ENCODE results near the gene C5orf24.
A peak's percentile ranks its signal among the peaks of the same experiment; 100 is the strongest.
"Not testable (repeated sequence)": the region's sequence is repeated elsewhere in the genome, so short reads cannot be mapped to it uniquely, and the experiment has no call there.

The C5orf24 gene

DNA sequence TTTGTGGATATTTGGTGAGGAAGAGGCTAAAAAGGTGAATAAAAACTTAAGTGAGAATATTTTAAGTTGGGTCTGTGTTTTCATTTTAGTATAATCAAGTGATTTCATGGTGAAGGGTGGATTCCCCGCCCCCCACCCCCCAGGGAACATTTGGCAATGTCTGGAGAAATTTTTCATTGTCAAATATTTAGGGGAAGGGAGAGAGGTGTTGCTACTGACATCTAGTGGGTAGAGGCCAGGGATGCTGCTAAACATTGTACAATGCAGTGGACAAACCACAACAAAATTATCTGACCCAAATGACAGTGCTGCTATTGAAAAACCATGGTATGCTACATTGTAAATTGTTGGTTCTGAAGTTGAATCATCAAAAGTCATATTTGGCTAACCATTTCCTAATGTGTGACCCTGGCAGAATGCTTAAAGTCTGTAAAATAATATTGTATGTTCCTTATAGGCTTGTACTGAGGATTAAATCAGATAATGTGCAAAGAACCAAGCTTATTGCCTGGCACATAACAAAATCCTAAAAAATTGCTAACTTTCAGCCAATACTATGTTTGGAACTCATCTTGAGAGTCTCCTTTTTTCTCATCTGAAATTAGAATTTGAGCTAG, 5.6 kb downstream of the C5orf24 start (continued):
- TF ChIP-seq ZNF561 (tag by site-specific recombination; IDR thresholded peaks at IDR 0.05; ENCODE audit: borderline replicate concordance): no peak
- TF ChIP-seq ZNF248 (tag by site-specific recombination; IDR thresholded peaks at IDR 0.05): no peak
- TF ChIP-seq ZNF660 (tag by site-specific recombination; IDR thresholded peaks at IDR 0.05): 0 out of 2 replicates have a peak, but pooled peaks have one; percentile 25
- TF ChIP-seq, protein P1, sequence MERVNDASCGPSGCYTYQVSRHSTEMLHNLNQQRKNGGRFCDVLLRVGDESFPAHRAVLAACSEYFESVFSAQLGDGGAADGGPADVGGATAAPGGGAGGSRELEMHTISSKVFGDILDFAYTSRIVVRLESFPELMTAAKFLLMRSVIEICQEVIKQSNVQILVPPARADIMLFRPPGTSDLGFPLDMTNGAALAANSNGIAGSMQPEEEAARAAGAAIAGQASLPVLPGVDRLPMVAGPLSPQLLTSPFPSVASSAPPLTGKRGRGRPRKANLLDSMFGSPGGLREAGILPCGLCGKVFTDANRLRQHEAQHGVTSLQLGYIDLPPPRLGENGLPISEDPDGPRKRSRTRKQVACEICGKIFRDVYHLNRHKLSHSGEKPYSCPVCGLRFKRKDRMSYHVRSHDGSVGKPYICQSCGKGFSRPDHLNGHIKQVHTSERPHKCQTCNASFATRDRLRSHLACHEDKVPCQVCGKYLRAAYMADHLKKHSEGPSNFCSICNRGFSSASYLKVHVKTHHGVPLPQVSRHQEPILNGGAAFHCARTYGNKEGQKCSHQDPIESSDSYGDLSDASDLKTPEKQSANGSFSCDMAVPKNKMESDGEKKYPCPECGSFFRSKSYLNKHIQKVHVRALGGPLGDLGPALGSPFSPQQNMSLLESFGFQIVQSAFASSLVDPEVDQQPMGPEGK (tag by site-specific recombination; IDR thresholded peaks at IDR 0.05): peak; percentile 60; the same call in 1 of the 2 replicates
- peak; percentile 76 for TF ChIP-seq IKZF3 (tag by site-specific recombination; IDR thresholded peaks at IDR 0.05)
- TF ChIP-seq, protein P2, sequence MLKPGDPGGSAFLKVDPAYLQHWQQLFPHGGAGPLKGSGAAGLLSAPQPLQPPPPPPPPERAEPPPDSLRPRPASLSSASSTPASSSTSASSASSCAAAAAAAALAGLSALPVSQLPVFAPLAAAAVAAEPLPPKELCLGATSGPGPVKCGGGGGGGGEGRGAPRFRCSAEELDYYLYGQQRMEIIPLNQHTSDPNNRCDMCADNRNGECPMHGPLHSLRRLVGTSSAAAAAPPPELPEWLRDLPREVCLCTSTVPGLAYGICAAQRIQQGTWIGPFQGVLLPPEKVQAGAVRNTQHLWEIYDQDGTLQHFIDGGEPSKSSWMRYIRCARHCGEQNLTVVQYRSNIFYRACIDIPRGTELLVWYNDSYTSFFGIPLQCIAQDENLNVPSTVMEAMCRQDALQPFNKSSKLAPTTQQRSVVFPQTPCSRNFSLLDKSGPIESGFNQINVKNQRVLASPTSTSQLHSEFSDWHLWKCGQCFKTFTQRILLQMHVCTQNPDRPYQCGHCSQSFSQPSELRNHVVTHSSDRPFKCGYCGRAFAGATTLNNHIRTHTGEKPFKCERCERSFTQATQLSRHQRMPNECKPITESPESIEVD (tag by site-specific recombination; IDR thresholded peaks at IDR 0.05): peak; percentile 40; the same call in 1 of the 2 replicates
- TF ChIP-seq GLIS1 (tag by site-specific recombination; IDR thresholded peaks at IDR 0.05): peak; percentile 66
- TF ChIP-seq ZNF596 (tag by site-specific recombination; IDR thresholded peaks at IDR 0.05): no peak
- TF ChIP-seq ZNF785 (tag by site-specific recombination; IDR thresholded peaks at IDR 0.05): no peak

DNA sequence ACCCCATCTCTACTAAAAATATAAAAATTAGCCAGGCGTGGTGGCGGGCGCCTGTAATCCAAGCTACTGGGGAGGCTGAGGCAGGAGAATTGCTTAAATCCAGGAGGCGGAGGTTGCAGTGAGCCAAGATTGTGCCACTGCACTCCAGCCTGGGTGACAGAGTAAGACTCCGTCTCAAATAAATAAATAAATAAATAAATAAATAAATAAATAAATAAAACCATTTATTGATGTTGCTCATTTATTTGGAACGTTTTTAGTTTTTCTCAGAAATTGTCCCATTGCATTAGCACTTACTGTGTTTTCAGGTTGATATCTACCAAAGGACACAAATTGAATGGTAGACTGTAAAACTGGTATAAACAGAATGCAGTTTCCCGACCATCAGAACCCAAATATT, 10.7 kb downstream of the C5orf24 start:
- H3K4me1 ChIP-seq (ENCODE audit: control insufficient read depth, insufficient read depth, low read length); H3K27ac ChIP-seq (ENCODE audit: extremely low read depth, low read depth, low read length); H3K9me3 ChIP-seq (ENCODE audit: control insufficient read depth, insufficient read depth, low read depth, low read length); H3K4me3 ChIP-seq (ENCODE audit: low read depth, low read length); POLR2A ChIA-PET: not testable (repeated sequence)
- CTCF ChIA-PET: interaction anchor here (0.7 kb wide), 2 partner anchors 11 to 348 kb away, joined by 3 read pairs; partner anchors contain the start of gene C5orf24
- H3K36me3 ChIP-seq (ENCODE audit: control insufficient read depth in 2 of 2, insufficient read depth in 1 of 2, low read length in 2 of 2): peaks cover 68 to 72% of the 10 kb centered on the region in 2 experiments
- TF ChIP-seq ZNF560 (tag by site-specific recombination; IDR thresholded peaks at IDR 0.05; ENCODE audit: borderline replicate concordance) (0 out of 2 replicates have a peak, but pooled peaks have one; percentile 15), ZNF426 (tag by site-specific recombination; IDR thresholded peaks at IDR 0.05) (peak; percentile 49), ZNF555 (tag by site-specific recombination; conservative IDR thresholded peaks at IDR 0.05) (peak; percentile 33; the same call in 1 of the 2 replicates), ZXDB (tag by site-specific recombination; IDR thresholded peaks at IDR 0.05) (0 out of 2 replicates have a peak, but pooled peaks have one; percentile 24), KLF1 (tag by site-specific recombination; IDR thresholded peaks at IDR 0.05) (0 out of 2 replicates have a peak, but pooled peaks have one; percentile 12), ZNF394 (tag by site-specific recombination; IDR thresholded peaks at IDR 0.05; ENCODE audit: borderline replicate concordance) (peak; percentile 75; the same call in 1 of the 2 replicates), ZNF623 (tag by site-specific recombination; IDR thresholded peaks at IDR 0.05) (peak; percentile 49), ZNF558 (tag by site-specific recombination; IDR thresholded peaks at IDR 0.05) (peak; percentile 39; the same call in 1 of the 2 replicates)
- TF ChIP-seq, protein P3, sequence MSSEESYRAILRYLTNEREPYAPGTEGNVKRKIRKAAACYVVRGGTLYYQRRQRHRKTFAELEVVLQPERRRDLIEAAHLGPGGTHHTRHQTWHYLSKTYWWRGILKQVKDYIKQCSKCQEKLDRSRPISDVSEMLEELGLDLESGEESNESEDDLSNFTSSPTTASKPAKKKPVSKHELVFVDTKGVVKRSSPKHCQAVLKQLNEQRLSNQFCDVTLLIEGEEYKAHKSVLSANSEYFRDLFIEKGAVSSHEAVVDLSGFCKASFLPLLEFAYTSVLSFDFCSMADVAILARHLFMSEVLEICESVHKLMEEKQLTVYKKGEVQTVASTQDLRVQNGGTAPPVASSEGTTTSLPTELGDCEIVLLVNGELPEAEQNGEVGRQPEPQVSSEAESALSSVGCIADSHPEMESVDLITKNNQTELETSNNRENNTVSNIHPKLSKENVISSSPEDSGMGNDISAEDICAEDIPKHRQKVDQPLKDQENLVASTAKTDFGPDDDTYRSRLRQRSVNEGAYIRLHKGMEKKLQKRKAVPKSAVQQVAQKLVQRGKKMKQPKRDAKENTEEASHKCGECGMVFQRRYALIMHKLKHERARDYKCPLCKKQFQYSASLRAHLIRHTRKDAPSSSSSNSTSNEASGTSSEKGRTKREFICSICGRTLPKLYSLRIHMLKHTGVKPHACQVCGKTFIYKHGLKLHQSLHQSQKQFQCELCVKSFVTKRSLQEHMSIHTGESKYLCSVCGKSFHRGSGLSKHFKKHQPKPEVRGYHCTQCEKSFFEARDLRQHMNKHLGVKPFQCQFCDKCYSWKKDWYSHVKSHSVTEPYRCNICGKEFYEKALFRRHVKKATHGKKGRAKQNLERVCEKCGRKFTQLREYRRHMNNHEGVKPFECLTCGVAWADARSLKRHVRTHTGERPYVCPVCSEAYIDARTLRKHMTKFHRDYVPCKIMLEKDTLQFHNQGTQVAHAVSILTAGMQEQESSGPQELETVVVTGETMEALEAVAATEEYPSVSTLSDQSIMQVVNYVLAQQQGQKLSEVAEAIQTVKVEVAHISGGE (tag by site-specific recombination; conservative IDR thresholded peaks at IDR 0.05; ENCODE audit: low read depth): peak; percentile 59; the same call in 1 of the 2 replicates
- TF ChIP-seq, protein P4, sequence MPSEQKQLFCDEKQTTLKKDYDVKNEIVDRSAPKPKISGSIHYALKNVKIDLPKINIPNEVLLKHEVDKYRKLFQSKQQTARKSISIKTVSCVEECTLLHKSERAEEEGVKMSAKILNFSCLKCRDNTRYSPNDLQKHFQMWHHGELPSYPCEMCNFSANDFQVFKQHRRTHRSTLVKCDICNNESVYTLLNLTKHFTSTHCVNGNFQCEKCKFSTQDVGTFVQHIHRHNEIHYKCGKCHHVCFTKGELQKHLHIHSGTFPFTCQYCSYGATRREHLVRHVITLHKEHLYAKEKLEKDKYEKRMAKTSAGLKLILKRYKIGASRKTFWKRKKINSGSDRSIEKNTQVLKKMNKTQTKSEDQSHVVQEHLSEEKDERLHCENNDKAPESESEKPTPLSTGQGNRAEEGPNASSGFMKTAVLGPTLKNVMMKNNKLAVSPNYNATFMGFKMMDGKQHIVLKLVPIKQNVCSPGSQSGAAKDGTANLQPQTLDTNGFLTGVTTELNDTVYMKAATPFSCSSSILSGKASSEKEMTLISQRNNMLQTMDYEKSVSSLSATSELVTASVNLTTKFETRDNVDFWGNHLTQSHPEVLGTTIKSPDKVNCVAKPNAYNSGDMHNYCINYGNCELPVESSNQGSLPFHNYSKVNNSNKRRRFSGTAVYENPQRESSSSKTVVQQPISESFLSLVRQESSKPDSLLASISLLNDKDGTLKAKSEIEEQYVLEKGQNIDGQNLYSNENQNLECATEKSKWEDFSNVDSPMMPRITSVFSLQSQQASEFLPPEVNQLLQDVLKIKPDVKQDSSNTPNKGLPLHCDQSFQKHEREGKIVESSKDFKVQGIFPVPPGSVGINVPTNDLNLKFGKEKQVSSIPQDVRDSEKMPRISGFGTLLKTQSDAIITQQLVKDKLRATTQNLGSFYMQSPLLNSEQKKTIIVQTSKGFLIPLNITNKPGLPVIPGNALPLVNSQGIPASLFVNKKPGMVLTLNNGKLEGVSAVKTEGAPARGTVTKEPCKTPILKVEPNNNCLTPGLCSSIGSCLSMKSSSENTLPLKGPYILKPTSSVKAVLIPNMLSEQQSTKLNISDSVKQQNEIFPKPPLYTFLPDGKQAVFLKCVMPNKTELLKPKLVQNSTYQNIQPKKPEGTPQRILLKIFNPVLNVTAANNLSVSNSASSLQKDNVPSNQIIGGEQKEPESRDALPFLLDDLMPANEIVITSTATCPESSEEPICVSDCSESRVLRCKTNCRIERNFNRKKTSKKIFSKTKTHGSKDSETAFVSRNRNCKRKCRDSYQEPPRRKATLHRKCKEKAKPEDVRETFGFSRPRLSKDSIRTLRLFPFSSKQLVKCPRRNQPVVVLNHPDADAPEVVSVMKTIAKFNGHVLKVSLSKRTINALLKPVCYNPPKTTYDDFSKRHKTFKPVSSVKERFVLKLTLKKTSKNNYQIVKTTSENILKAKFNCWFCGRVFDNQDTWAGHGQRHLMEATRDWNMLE (tag by site-specific recombination; conservative IDR thresholded peaks at IDR 0.05; ENCODE audit: low read depth): peak; percentile 62; the same call in 1 of the 2 replicates
